LNCAP (cell line): ENCODE results near the gene TMEM234.

Experiments
- CTCF ChIP-seq: fragments of 450-650 bp; IDR thresholded peaks from 2 replicates; pipeline ENCODE4 v1.5.1; 2017; ENCODE audit warnings: mild to moderate bottlenecking

TMEM234 gene

DNA sequence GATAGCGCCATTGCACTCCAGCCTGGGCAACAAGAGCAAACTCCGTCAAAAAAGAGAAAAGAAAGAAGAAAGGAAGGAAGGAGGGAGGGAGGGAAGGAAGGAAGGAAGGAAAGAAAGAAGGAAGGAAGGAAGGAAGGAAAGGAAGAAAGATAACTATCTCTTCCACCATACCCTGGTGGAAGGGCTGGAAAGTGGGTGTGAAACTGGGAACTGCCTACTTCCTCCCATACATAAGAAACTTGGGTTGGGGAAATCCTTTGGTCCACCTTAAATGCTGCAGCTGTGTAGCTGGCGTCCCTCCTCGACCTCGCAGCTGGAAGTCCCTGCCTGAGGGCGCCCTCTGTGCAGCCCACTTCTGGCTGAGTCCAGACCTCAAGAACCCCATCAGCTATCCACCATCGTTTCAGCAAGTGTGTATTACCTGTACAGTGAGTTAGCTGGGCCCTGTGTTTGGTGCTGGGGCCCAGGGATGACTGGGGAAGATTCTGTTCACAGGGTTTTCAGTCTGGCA is 20.2 kb upstream of the TMEM234 start:
- TF ChIP-seq CTCF = no peak

GRCh38 chr1:32241001-32241763 is 19.0 kb upstream of the TMEM234 start:
- no peak for TF ChIP-seq CTCF

GRCh38 chr1:32240140-32240951 is 18.2 kb upstream of the TMEM234 start:
- no peak; the same call in 1 of the 2 replicates for TF ChIP-seq CTCF

- TF ChIP-seq CTCF = no peak
Observed at GRCh38 chr1:32239790-32240139, 17.6 kb upstream of the TMEM234 start.

DNA sequence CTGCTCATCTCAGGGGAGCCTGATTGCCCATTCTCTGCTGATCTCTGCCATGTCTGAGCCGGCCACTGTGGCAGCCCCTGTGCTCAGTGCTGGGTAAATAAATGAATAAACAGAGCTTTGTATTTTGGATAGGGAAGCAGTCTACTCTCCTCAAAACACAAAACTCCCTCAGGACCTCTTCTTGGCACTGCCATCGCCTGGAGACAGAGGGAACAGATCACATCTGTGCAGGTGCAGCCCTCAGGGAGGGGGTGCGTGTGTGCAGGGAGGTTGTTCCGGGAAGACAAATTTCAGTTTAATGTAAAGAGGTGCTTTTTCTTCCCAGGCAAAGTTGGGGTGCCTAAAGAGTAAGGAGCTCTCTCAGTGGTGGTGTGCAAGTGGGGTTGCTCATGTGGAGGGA is 17.2 kb upstream of the TMEM234 start:
- TF ChIP-seq CTCF = no peak

GRCh38 chr1:32234792-32235191 is 12.6 kb upstream of the TMEM234 start:
- TF ChIP-seq CTCF = no peak

DNA sequence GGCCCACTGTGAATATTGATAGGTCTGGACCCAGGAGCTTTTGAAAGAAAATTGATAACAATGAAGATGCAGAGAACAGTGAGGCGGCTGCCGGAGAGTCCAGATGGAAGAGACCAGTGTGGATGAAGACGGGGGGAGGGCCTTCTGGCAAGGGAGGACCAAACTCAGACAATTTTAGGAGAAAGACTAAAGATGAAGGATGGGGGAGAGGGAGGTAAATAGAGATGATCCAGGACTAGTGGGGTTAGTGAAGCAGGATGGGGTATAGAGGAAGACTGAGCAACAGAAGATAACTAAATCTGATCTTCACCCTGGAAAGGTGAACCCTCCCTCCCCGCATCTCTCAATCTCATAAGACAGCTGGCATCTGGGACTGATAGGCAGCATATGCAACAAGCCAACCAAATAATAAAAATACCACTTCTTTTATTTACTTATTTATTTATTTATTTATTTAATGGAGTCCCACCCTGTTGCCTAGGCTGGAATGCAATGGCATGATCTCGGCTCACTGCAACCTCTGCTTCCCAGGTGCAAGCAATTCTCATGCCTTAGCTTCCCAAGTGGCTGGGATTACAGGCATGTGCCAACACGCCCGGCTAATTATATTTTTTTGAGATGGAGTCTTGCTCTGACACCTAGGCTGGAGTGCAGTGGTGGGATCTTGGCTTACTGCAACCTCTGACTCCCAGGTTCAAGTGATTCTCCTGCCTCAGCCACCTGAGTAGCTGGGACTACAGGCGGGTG is 10.6 kb upstream of the TMEM234 start:
- TF ChIP-seq CTCF = no peak
